GM19467 (cell line): ENCODE measurements around the gene HRC.
"Not testable (repeated sequence)": the region's sequence is repeated elsewhere in the genome, so short reads cannot be mapped to it uniquely, and the experiment has no call there.

Experiments used
- ATAC-seq: cut with Tn5 transposase; IDR thresholded peaks from one replicate; pipeline ENCODE4 v1.9.1; 2021; ENCODE audit warnings: mild to moderate bottlenecking, moderate library complexity; ENCODE audit not compliant: unreplicated experiment

Gene HRC

DNA sequence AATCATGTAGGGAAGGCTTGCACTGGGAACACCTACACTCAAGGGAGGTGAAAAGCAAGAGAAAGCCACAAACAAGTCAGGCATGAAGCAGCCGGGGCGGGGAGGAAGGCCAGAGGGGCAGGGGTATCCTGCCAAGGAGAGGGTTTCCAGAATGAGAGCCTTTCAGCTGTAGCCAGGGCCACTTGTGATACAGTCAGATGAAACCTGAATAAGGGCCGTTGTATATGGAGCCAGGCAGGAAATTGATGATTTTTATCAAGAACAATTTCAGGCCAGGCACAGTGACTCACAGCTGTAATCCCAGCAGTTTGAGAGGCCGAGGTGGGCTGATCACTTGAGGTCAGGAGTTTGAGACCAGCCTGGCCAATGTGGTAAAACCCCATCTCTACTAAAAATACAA is 6.8 kb upstream of the HRC start:
- ATAC-seq = no peak

DNA sequence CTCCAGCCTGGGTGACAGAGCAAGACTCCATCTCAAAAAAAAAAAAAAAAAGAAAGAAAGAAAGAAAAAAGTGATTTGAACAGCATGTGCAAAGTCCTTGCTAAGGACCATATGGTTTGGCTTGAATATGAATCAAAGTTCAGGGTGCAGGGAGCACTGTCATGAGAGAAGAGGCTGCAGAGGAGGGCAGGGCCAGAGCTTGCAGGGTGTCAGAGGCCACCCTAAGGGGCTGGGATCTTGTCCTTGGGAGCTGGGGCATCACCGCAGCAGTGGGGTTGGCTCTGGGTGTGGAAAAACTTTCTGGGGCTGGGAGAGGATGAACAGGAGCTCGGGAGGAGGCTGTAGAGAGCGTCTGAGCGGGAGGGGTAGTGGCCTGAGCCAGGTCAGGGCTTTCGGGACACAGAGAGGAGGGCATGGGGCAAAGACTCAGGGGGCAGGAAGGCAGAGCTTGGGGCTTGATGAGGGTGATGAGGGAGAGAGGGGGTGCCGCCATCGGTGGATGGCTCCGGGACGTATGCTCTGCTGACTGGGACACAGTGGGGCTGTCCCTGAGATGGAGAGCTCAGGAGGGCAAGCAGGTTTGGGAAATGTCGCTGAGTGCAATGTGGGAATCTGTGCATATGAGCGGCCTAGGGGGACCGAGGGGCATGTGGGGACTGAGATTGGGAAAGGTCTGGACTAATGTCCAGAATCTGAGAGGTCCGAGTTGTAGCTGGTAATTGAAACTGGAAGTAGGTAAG is 5.4 kb upstream of the HRC start:
- ATAC-seq = no peak

DNA sequence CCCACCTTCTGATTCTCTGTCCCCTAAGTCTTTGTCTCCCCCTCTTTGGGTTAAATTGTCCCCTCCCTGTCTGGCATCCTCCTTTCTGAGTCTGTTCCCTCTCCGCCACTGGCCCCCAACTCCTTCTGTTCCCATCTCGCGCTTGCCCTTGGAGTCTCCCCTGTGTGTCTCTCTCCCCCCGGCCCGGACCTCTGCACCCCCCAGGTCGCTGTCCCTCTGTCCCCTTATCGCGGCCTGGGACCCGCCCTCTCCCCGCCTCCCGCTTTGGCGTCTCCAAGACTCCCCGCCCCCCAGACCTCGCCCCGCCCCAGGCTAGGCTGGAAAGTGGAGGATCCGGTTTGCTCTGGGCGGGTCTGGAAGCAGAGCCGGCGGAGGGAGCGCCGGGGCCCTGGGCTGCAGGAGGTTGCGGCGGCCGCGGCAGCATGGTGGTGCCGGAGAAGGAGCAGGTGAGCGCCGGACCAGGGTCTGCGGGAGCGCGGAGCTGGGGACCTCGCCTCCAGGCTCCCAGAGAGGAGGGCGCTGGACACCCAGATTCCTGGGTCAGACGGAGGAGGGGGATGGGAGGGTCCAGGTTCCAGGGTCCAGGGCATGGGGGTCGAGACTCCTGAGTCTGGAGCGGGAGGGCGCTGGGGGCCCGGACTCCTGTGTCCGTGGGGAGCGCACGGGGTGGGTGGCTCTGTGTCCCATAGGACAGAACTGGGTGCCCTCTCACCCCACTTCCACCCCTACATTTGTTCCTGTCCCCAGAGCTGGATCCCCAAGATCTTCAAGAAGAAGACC is 2.4 kb upstream of the HRC start, which contains the start of gene TRPM4:
TSS of gene TRPM4 (plus strand) at position 348 of the 780 bp plus-strand sequence. CDS start at position 423, 75 bp downstream.
- ATAC-seq = no peak

DNA sequence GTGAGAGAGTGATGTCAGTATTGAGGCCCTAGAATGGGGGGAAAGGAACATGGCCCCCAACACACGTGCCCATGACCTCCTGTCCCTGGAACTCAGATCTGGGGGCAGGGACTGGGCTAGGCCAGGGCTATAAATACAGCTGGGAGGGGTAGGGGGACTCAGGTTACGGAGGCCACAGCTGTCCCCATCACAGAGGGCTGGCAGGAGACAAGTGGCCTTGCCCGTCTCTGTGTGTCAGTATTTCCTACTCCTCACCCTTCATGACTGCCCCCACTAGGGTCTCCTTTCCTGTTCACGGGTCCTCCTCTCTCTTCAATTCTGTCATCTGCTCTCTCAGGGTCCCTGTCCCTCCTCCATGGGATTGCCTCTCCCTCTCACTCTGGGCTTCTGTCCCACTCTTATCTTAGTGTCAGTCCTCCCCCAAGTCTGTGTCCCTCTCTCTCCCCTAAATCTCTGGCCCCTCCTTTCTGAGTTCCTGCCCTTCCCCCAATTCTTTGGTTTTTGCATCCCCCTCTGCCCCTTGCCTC is 687 bp upstream of the HRC start:
- no peak for ATAC-seq

DNA sequence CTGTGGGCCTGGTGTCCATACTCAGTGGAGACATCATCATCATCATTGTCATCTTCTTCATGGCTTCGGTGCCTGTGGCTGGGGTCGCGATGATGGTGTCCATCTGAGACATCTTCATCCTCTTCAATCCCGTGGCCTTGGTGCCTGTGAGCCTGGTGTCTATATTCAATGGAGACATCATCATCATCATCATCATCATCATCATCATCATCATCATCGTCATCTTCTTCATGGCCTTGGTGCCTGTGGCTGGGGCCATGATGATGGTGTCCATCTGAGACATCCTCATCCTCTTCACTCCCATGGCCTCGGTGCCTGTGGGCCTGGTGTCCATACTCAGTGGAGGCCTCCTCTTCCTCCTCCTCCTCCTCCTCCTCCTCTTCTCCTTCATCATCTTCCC is 917 bp downstream of the HRC start:
- ATAC-seq = no peak

DNA sequence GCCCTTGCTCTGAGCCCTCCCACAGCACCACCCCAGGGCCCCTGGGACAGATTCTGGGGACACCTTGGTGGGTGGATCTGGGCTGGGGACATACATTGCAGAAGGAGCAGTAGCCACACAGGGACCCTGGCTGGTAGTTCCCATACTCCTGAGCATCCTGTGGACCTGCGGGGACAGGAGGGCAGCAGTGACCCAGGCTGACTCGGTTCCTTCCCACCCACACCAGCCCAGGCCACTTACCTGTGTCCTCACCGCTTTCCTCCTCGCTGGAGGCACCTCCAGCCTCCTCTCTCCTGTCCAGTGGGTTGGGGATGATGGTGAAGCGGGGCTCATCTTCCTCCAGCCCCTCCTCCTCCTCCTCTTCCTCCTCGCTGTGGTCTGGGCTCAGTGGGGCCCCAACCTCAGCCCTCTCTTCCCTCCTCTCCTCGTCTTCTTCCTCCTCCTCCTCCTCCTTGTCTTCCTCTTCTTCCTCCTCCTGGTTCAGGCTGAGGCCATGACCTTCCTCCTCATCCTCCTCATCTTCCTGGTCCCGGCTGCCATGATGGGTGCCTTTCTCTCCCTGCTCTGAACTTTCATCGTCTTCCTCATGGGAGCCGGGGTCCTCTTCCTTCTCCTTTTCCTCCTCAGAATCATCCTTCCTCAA is 1.9 kb downstream of the HRC start:
- ATAC-seq = no peak

DNA sequence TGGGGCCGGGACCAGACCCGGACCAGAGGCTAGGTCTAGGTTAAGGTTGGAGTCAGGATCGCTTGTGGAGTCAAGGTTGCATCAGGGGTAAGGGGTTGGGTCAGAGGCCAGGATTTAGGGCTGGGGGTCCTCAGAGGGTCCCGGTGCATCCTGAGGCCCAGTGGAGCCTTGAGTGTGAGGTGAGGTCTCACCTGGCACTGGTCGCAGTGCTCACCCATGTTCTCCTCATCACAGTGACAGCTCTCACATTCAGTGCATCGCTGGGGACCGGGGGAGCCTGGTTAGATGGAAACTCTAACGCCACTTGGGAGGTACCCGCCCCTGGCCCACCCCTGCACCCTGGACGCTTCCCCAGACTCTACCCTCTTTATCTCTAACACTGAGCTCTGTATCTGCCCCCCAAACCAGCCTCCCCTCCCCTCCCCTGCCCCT is 3.1 kb downstream of the HRC start:
- no peak for ATAC-seq

DNA sequence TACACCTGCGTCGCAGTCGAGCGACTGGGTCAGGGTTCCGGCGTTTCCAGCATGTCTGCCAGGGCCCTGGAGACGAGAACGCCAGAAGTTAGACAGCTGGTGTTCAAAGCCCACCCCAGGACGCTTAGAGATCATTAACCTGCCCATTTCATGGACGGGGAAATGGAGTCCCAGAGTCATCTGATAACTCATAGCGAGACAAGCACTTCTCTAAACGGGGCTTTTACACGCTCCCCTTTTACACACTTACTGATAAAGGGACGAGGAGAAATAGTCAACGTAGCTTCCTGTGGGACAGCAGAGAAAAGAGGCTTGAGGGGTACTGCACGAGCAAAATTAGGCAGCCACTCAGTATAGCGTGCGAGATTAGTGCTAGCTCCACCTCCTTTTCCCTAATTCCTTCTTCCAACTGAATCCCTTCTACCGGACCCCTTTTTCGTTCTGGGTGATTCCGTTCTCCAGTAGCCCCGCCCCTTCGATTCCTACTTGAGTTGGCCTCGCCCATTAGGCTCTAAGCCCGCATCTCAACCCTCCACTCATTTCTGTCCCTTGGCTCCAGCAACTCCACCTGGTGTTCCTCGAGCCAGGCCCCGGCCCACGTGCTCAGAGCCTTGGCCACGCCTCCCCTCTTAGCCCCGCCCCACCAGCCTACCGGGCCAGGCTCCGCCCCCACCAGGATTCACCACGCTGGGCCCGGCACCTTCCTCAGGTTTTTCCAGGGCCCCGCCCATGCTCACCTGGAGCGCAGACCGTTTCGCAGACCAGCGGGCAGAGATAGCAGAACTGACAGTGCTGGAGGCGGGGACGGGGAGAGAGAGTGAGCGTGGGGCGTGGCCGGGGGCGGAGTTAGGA is 3.7 kb downstream of the HRC start:
- no peak for ATAC-seq

DNA sequence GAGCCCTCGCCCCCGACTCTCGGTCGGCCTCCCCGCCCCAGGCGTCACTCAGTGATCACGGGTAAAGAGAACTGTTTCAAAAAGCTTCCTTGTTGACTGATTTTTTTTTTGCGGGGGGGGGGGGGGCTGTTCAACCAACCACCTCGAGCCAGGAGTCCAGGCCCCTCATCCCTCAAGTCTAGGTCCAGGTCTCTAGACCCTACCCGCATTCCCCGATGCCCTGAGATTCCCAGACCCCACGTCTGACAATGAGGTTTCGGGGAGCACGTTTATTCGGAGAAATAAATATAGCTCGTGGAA is 4.3 kb downstream of the HRC start:
- no peak for ATAC-seq

DNA sequence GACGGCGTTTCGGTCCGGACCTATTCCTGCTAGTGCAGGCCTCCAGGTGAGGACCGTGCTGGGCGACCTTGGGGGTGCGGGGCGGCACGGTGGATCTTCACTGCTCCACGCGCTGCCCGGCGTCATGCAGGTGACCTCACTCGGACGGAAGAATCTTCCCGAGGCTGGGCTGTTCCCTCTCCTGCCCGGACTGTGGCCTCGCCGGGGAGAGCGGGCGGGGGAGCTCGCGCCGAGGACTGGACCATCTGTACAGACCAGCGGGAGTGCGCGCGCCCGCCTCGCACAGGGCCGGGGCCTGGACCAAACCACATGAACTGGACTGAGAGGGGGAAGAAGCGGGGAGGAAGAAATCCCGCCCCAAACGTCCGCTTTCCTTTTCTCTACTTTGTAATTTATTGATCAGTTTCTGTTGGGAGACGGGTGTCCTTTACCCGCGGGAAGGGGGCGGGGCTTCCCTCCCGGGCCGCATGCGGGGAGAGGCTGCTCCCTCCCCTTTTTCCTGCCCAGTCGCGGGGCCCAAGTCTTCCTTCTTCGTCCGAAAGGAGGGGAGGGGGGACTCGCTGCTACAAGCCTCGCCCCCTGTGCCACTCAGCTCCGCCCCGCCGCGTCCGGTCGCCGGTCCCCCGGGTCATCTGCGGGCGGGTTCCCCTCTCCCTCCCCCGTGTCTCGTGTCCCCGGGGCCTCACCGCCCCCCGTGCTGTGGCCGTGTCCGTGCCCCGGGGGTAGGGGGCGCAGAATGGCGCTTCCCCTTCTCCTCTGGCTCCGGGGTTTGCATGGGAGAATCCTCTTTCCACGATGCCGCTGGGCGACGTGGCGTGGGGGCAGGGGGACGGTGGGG is 4.9 kb downstream of the HRC start:
- no peak for ATAC-seq

DNA sequence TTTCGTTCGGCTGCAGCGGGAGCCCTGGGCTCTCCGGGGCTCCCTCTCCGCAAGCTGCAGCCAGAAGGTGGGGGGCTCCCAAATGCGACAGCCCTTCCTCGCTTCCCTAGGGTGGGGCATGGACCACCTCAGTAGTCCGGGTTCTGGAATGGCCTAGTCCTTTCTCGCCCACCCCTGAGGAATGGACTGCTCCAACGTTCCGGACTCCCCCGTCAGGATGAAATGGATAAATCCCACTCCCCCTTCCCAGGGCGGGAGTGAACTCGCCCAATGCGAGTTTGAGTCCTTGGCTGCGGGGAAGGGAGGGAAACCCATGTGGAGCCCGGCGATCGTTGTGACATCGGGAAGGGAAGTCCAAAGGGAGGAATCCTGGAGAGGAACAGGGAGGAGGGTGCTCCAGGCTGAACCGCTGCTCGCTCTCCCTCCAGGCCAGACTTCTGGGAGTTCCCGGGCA is 5.5 kb downstream of the HRC start:
- ATAC-seq = no peak

DNA sequence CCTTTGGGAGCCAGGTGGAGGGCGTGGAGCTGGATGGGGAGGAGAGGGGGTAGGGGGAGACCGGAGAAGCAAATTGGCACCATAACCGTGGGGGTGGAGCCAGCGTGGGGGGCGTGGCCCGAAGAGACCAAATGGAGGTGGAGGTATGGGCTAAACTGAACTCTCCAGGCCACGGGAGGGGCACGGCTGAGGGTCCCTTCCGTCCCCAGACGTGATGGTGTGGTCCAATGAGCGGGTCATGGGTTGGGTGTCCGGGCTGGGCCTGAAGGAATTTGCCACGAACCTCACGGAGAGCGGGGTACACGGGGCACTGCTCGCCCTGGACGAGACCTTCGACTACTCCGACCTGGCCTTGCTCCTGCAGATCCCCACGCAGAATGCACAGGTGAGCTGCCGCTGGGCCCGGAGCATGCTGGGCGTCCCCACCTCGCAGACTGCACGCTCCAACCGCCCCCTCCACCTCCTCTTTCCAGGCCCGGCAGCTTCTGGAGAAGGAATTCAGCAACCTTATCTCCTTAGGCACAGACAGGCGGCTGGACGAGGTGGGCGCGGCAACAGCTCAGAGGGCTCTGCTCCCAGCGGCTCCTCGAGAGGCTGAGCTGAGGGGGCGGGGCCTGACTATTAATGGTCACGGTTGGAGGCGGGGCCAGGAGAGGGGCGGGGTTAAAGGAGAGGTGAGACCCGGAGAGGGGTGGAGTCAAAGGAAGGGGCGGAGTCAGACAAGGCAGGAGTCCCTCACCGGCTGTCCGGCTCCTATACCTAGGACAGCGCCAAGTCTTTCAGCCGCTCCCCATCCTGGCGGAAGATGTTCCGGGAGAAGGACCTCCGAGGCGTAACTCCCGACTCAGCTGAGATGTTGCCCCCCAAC is 6.2 kb downstream of the HRC start:
- ATAC-seq = no peak

DNA sequence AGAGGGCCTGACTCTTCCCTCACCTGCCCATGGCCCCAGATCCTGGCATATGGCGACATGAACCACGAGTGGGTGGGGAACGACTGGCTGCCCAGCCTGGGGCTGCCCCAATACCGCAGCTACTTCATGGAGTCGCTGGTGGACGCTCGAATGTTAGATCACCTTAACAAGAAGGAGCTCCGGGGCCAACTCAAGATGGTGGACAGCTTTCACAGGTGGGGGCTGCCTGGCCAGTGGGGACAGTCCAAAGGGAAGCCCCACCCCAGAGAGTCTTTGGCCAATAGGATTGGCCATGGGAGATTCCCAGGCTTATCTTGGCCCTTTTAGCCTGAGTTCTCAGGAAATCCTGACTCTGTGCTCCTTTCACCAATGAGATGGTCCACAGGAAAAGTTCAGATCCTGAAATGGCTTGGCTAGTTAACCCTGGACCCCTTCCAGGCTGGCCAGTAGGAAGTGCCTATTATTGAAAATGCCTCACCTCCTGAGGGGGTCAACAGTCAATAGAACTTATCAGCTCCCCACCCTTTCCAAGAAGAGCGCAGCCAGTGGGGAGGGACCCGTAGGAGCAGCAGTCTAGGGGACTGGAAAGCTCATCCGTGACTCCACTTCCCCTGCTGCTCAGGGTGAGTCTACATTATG is 7.0 kb downstream of the HRC start:
- ATAC-seq = no peak

DNA sequence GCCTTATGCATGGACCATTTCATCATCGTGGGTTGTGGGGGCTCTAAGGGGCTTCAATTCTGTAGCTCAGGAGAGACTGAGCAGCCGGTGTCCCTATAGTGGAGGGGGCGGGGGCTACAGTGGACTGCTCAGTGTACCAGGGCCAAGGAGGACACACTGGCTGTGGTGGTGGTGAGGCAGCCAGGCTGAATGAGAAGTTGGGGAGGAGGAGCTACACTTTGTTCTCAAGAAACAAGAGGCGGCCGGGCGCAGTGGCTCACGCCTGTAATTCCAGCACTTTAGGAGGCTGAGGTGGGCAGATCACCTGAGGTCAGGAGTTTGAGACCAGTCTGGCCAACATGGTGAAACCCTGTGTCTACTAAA is 8.8 kb downstream of the HRC start:
- not testable (repeated sequence) for ATAC-seq

DNA sequence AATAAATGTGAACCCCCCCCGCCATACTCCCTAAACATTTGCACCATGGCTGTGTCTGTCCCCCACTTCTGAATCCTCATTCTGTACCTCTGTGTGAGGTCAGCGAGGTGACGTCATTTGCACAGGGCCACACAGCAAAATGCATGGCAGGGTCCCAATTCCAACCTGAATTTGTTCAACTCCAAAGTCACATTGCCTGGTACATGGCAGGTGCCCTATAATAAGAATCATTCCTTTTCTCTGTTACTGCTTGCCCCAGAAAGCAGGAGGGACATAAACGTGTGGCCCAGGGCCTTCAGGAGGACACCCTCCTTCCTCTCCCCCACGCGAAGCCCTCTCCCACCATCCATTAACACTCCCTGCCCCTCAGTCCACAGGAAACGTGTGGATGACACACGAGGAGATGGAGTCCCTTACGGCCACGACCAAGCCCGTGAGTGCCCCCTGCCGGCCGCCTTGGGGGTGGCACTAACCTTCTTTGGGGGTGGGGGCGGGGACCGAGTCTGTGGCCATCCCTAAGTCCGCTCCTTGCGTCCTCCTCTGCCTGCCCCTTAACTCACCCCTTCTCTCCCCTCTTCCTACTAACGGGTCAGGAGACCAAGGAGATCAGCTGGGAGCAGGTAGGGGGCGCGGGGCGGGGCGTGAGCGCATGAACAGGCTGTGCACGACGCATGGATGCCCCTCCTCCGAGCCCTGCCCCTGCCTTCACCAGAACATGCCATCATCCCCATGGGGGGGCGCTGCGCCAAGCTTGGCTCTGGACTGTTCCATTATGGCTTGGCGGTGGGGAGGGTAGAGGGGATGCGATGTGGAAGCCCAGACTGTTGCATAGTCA is 9.4 kb downstream of the HRC start:
- ATAC-seq = no peak

DNA sequence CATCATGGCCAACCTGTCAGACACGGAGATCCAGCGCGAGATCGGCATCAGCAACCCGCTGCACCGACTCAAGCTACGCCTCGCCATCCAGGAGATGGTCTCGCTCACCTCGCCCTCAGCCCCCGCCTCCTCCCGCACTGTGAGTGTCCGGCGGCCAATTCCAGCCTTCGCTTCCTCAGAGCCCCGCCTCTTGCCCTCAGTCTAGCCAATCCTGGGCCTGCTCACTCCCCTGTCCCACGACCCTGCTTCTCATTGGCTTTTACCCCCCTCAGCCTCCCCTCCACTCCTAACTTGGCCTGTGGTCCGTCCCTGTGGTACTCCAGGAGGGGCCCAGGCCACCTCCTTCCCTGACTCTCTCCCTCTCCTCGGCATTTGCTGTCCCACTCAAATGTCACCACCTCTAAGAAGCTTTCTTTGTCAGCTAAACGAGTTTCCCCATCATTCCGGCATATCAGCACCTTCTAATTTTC is 12.3 kb downstream of the HRC start:
- no peak for ATAC-seq

DNA sequence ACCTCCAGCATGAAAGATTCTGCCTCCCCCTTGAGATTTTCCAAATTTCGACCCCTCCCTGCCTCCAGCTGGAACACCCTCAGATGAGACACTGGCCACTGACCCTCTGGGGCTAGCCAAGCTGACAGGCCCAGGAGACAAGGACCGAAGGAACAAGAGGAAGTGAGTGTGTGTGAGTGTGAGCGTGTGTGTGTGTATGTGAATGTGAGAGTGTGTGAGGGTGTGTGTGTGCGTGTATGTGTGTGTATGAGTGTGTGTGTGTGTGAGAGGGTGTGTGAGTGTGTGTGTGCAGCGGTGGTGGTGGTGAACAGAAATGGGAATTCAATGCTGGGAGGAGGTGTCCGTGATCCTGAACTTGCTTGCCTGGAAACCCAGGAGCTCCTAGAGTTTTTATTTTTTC is 13.8 kb downstream of the HRC start:
- ATAC-seq = no peak

DNA sequence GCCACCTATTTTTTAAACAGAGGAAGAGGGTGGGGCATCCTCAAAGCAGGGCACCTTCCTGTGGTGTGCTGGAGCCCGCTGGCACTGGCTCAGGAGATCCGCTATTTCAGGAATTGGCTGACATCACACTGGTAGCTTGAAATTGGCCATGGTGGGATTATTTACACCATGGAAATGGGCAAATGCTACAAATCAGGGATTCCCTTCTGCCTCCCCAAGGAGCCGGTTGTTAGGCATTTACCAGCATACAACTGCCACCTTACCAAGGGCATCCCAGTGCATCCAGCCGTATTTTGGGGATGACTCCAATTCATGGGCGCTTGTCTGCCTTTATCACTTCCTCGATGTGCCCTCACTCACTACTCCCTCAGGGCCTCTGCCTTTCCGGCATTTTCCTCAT is 14.2 kb downstream of the HRC start:
- no peak for ATAC-seq
